ENCODE data around the gene PSMD9.
"Not testable (repeated sequence)": the region's sequence is repeated elsewhere in the genome, so short reads cannot be mapped to it uniquely, and the experiment has no call there.

Gene PSMD9, protein sequence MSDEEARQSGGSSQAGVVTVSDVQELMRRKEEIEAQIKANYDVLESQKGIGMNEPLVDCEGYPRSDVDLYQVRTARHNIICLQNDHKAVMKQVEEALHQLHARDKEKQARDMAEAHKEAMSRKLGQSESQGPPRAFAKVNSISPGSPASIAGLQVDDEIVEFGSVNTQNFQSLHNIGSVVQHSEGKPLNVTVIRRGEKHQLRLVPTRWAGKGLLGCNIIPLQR

DNA sequence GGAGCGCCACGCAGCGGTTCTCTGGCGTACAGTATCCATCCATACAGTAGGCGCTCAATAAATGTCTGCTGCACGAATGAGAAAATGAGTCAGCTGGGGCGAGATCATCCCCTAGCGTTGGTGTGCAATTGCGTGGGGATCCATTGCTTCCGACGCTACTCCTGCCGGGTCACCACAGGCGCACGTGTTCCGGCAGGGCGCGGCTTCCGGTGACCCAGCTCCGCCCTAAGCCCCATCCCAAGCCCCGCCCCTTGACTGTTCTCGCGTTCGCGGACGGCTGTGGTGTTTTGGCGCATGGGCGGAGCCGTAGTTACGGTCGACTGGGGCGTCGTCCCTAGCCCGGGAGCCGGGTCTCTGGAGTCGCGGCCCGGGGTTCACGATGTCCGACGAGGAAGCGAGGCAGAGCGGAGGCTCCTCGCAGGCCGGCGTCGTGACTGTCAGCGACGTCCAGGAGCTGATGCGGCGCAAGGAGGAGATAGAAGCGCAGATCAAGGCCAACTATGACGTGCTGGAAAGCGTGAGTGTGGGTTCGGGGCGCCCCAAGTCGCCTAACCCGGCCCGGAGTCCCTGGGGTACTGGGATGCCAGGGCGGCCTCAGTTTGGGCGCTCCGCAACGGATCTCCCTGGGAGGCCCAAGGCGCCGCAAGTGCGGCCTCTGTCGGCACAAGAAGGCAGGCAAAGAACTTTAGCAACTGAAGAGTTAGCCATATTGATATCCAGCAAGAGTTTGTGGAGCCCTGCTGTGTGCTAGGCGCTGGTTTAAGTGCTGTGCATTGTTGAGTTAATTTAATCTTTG is at the start of gene PSMD9:
Gene PSMD9, plus strand, starts transcription at position 313 of the 796 bp plus-strand sequence. Its CDS starts 67 bp downstream, at position 380.
- DNase-seq, result peak; percentile 98

DNA sequence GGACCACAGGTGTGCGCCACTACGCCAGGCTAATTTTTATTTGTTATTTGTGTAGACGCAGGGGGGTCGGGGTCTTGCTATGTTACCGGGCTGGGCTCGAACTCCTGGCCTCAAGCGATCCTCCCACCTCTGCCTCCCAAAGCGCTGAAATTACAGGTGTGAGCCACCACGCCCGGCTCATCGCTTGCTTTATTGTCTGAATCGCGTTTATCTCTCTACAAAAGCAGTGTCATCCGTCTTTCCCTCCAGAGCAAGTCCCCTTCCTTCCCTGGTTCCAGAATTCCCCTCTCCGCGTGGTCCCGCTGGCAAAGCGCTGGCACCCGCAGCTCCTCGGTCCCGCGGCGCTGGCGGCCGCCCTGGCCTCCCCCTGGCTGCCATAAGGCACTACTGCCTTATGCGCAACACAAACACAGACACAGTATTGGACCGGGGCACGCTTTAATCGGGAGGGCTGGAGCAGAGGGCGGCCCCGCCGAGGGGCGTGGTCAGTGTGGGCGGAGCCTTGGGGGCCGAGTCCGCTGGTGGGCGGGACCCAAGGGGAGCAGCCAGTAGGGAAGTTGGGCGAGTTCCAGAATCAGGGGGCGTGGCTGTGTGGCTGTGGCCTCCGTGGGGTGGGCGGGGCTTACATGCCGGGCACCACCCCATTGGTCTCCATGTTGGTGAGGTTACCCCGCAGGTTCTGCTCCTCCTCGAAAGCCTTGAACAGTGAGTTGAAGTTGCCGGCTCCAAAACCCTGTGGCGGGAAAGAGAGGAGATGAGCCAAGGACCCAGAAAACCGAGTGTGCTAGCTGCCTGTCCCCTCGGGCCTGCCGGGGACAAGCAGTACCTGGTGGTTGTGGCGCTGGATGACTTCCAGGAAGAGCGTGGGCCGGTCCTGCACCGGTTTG is 49.2 kb upstream of the PSMD9 start:
- DNase-seq, result peak; percentile 97

DNA sequence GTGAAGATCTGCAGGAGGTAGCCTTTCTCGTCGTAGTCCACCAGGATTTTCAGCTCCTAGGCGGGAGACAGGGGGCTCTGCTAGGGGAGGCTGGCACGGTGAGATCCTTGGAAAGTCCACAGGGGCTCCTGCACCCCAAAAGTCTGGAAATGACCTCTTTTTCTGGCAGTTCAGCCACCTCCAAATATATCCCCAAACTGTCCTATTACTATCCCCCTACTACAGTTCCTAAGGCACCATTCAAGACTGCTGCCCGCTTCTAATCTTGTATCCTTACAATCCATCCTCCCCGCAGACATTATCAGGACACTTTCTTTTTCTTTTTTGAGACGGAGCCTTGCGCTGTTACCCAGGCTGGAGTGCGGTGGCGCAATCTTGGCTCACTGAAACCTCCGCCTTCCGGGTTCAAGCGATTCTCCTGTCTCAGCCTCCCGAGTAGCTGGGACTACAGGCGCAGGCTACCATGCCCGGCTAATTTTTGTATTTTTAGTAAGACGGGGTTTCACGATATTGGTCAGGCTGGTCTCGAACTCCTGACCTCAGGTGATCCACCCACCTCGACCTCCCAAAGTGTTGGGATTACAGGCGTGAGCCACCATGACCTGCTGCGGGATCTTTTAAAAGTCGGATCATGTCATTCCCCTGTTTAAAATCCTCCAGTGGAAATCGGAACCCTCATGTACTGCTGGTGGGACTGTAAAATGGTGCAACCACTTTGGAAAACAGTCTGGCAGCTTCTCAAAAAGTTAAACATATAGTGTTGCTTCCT is 48.4 kb upstream of the PSMD9 start:
- DNase-seq, result no peak

DNA sequence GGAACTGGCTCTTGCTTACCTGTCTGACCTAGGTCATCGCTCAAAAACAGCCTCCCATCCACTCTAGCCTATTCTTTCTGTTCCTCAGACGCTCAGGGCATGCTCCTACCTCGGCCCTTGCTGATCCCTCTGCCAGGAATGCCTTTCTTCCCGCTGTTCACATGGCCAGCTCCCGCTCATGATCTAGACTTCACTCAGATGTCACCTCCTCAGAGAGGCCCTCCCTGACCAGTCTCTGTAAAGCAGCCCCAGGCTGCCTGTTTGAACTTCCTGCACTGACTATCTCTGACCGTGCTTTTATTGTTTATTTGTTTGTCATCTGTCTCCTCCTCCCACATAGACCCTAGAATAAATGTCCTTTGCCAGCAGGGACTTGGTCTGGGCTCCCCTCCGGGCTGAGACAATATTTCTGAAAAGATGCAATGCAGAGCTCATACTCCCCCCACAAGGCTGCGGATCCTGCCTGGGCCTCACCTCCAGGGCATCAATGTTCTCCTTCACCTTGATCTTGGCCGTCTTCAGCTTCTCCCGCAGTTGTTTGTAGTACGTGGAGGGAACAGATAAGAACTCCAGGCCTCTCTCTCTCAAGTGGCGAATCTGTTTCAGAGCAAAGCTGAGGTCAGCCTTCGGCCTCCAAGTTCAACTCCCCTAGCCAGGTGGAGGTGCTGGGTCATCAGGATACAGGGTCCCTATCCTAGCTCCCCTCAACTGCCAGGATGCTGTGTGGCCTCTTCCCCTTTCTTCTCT is 45.2 kb upstream of the PSMD9 start:
- DNase-seq, result no peak

DNA sequence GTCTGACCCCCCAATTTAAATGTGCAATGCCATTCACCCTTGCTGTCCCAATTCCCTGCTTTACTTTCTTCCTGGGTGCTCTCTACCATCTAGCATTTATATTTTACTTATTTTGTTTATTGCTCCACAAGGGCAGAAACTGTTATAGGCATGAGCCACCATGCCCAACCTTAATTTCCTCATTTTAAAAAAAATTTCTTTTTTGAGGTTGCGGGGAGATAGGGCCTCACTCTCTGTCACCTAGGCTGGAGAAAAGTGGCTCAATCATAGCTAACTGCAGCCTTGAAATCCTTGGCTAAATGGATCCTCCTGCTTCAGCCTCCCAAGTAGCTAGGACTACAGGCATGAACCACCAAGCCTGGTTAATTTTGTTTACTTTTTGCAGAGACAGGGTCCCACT is 42.9 kb upstream of the PSMD9 start:
- DNase-seq, result no peak

DNA sequence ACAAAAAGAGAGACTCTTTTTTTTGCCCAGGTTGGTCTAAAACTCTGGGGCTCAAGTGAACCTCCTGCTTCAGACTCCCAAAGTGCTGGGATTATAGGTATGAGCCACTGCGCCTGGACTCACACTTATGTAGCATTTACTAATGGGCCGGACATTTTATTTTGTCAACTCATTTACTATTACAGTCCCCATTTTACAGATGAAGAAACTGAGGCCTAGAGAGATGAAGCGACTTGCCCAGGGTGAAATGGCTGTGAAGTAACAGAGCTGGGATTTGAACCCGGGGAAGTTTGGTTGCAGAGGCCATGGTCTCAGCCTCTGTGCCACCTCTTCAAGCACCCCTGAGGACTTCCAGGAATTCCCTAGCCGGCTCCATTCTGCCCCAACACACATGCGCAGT is 39.4 kb upstream of the PSMD9 start:
- DNase-seq, result no peak

DNA sequence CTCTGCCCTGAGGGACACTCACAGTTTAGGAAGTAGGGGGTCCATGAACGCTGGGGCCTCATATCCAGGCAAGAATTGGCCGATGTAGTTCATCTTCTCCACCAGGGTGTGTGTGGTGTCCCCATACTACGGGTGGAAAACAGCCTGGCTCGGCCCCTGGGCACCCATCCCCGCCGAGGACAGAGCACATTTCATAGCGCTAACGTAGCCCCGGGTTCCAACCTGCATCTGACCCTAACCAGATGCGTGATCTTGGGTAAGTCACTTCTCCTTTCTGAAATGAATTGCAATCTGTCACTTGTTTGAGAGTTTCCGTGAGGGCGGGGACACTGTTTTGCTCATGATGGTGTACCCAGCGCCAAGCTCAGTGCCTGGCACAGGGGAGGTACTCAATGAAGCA is 38.9 kb upstream of the PSMD9 start:
- no peak for DNase-seq

DNA sequence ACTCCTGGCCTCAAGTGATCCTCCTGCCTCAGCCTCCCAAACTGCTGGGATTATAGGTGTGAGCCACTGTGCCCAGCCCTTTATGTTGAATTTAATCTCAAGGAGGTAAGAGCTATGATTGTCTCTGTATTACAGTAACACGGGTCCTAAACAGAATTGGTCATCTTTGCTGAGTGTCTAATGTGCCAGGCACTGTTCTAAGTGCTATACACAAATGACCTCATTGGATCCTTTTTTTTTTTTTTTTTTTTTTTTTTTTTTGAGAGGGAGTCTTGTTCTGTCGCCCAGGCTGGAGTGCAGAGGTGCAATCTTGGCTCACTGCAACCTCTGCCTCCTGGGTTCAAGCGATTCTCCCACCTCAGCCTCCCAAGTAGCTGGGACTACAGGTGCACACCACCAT is 36.2 kb upstream of the PSMD9 start:
- DNase-seq, result not testable (repeated sequence)

DNA sequence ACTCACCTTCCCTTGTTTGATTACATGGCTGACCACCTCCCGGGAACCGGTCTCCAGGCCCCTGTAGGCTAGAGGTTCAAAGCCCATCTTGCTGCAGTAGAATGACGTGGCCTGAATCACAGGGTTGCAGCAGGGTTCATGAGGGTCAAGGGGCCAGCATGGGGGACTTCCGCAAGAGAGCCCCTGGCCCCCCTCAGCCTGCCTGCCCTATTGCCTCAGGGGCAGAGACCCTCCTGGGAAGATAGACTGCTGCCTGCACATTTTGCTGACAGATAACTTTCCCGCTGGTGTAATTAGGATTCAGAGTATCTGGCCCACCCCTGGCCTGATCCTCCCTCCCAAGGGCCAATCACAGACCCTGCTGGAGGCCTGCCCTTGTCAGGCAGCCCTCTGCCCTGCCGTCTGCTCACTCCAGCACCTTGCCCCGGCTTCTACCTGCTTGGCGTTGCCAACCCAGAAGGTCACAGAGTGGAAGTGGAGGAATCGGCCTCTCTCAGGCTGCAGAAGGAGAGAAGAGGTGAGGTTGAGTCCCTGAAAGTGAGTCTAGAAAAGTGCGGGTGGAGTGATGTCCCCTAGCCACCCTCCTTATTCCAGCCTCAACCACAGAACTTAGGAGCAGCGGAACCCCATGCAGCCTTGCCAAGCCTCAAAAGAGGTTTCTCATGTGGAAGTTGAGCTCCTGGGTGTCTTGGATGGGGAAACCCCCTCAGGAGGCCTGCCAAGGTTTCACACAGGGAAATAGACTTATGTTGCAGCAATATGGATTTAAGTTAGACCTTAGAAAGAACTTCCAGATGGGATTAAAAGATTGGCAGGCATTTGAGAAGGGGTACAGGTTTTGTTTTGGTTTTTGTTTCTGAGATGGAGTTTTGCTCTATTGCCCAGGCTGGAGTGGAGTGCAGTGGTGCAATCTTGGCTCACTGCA is 31.0 kb upstream of the PSMD9 start:
- DNase-seq, result no peak

DNA sequence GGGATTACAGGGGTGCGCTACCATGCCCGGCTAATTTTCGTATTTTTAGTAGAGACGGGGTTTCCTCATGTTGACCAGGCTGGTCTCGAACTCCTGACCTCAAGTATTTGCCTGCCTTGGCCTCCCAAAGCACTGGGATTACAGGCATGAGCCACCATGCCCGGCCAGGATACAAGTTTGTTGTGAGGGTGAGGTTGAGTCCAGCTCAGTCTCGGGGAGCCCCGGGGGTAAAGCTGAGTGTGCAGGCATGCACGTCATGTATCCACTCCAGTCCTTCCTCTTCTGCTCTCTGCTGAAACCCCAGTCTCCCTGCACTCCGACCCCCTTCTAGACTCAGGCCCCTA is 30.3 kb upstream of the PSMD9 start:
- no peak for DNase-seq

DNA sequence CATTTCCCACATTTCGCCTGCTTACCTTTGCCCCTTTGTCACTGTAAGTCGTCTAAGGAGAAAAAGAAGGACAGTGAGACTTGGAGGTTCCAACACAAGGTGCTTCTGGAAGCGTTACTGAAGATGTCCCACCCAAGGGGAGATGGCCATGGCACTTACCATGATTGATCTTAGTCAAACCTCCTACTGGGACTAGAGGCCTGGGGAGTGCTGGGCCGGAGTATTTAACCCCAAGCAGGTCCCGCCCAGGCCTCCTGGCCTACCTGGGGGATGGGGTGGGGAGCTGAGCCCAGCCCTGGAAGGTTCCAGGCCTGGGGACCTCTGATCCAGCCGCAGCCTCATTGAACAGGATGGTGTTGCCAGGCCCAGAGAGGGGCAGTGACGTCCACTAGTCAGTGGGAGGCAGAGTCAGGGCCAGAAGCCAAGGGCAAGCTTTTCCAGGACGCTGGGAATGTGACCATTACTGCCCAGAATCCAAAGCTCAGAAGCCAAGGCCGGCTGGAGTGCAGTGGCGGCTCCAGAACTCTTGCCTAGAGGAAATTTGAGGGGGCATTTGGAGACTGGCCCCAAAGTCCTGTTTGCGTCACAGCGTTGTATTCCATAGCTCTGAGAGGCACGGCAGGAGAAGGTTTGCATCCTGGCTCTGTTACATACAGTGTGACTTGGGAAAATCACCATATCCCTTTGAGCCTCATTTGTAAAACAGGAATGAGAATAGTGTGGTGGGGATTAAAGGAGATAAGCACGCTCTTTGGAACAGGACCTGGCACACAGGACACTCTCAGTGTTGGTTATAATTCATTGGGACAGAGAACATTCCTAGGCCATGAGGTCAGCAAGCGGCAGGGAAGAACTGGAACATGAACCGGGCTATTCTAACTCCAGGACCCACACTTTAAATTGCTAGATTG is 29.7 kb upstream of the PSMD9 start, which contains the start of gene HPD:
Gene HPD, minus strand, starts transcription at position 198 of the 911 bp plus-strand sequence. Its CDS starts 36 bp downstream, at position 162.
- no peak for DNase-seq

DNA sequence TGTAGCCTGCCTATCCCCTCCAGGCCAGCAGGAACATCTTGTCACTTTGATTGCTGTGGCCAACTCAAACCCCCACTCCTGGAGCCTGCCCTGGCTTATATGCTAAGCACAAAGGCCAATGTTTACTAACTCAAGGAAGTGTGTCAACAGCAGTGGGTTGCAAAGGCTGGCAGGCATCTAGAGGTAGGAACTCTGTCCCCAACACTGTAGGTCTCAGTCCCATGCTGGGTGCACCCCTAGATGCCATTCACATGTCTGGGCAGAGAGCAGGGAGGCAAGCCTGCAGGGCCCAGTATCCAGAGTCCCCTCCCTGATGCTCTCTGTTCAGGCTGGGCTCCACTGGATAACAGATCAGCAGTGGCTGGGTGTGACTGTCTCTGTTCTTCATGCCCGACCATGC is 28.3 kb upstream of the PSMD9 start:
- DNase-seq, result no peak

DNA sequence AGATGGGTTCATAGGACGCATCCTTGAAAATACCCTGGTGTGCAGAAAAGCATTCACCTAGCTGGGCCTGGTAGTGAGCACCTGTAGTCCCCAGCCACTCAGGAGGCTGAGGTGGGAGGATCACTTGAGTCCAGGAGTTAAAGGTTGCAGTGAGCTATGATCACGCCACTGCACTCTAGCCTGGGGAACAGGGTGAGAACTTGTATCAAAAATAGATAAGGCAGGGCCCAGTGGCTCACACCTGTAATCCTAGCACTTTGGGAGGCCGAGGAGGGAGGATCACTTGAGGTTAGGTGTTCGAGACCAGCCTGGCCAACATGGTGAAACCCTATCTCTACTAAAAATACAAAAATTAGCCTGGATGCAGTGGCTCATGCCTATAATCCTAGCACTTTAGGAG is 27.9 kb upstream of the PSMD9 start:
- DNase-seq, result not testable (repeated sequence)

DNA sequence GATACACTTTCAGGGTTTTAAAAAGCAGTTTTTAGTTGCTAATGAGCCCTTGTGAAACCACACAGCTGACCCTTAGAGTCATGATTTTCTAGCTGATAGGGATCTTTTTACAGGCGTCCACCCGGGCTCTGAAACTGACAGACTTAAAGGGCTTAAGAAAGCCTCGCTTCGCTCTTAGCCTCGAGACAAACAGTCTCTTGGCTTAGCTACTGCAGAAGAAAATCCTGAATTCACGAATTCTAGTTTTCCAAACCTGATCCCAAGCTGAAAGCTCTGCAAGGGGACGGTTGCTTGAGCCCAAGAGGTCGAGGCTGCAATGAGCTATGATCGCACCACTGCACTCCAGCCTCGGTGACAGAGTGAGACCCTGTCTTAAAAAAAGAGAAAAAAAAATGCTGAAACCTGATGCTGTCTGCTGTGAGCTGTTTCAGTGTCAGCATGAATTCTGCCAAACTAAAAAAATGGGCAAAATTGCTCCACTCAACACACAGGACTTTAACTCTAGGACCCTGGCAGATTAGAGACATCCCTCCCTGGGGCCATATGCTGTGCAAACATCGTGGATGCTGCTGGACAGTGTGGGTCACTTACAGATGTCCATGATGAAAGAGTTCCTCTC is 26.8 kb upstream of the PSMD9 start:
- no peak for DNase-seq

DNA sequence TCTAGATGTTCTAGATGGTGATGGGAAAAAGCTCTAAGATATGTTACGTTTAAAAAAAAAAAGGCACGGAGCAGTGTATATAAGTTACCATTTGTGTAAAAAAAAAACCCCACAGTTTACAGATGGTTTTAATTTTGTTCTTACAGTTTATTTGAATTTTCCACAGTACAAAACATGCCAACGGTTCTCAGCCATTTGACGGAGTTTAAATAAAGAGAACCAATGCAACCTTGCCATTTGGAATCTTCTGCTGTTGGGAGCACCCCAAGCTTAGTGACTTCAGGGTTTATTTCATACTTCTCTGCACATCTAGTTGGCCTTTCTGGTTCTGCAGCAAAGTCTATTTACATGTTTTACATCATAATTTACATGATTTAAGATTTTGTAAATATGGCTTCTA is 22.3 kb upstream of the PSMD9 start:
- DNase-seq, result no peak

DNA sequence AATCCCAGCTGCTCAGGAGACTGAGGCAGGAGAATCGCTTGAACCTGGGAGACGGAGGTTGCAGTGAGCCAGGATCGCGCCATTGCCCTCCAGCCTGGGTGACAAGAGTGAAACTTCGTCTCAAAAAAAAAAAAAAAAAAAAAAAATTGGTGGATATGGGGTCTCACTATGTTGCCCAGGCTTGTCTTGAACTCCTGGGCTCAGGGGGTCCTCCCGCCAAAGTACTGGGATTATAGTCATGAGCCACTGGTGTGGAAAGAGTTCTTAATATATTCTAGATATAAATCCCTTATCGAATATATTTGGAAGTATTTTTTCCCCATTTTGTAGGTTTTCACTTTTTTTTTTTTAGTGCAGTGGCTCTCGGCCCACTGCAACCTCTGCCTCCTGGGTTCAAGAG is 19.4 kb upstream of the PSMD9 start:
- DNase-seq, result not testable (repeated sequence)

DNA sequence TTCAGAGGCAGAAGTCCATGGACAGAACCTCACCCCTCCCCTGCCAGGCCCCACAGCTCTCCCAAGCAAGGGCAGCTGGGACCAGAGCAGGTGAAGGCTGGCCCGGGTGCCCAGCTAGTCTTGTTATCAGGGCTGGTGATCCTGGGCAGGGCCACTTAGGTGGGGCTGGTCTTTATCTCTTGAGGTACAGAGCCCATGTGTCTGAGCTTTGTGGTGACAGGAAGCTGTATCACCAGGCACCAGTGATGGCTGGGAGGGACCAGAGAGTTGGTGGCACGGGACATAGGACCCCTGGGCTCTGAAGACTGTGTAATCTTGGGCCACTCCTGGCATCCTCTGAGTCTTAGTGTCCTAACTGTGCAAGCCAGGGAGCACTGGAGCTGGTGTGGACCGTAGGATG is 17.1 kb upstream of the PSMD9 start:
- DNase-seq, result no peak

DNA sequence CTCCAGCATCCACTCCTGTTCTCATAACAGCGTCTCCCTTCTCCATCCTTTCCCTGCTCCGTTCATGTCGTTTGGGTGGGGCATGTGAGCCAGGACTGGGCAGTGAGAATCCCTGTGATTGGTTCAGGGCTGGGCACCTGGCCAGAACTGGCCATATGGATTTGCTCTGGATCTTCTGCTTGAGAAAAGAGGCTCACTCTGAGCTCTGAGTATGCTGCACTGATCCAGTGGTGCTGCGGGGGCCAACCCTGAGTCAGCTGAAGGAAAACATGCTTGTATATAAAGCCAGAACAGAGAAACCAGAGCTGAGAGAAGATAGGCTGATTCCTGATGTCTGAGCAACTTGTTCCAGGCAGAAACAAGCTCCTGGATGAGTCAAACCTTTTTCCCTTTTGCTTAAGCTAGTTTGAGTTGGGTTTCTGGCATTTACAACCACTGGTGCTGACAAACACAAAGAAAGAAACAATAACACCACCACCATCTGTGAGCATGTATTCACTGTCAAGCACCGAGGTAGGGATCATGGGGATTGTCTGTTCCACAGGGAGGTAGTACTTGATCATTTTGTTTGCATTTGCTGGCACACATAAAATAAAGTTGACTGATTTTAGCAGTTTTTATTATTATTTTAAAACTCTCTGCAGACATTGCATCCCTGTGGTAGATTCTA is 15.9 kb upstream of the PSMD9 start:
- peak; percentile 74 for DNase-seq

DNA sequence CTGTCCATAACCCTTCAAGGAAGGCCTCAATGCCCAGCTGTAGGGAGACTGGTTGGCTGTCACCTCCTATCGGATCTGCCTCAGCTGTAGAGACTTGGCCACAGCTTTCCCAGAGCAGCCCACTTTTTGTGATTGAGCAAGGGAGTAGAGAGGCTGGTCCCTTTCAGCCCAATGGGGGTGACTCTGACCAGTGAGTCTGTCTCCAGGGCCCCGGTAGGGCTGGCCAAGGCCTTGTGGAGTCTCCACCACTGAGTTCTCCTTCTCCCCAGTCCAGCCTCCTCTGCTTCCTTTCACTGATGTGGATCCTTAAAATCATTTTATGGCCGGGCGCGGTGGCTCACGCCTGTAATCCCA is 15.4 kb upstream of the PSMD9 start:
- DNase-seq, result no peak

Data from right forelimb (tissue), 1 donor.